ENCODE measurements around the gene FKBP3.

DNA sequence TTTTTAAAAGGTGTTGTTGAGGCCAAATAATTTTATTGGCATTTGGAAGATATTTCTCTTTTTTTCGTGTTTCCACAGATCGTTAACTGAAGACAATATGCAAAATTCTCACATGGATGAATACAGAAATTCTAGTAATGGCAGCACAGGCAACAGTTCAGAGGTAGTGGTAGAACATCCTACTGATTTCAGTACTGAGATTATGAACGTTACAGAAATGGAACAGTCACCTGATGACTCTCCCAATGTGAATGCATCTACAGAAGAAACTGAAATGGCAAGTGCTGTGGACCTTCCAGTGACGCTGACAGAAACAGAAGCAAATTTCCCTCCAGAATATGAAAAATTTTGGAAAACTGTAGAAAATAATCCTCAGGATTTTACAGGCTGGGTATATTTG lies 39.1 kb downstream of the FKBP3 start:
- TF ChIP-seq, protein P1, sequence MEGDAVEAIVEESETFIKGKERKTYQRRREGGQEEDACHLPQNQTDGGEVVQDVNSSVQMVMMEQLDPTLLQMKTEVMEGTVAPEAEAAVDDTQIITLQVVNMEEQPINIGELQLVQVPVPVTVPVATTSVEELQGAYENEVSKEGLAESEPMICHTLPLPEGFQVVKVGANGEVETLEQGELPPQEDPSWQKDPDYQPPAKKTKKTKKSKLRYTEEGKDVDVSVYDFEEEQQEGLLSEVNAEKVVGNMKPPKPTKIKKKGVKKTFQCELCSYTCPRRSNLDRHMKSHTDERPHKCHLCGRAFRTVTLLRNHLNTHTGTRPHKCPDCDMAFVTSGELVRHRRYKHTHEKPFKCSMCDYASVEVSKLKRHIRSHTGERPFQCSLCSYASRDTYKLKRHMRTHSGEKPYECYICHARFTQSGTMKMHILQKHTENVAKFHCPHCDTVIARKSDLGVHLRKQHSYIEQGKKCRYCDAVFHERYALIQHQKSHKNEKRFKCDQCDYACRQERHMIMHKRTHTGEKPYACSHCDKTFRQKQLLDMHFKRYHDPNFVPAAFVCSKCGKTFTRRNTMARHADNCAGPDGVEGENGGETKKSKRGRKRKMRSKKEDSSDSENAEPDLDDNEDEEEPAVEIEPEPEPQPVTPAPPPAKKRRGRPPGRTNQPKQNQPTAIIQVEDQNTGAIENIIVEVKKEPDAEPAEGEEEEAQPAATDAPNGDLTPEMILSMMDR (IDR thresholded peaks at IDR 0.05 in 4 of 5, conservative IDR thresholded peaks at IDR 0.05 in 1 of 5) = no peak
- no peak for TF ChIP-seq POLR2A (IDR thresholded peaks at IDR 0.05)
